Liver (tissue), 9 donors: ENCODE data around the gene RIT2. TPM values are rescaled to one million over a fixed set of nuclear protein-coding genes. Genes with fewer than 3 reads are reported as not detected.

Experiments
- DNase-seq: peaks from one replicate; pipeline ENCODE4 v3.0.0-alpha.2; 2017; ENCODE audit warnings: low spot score
- H3K27ac ChIP-seq, 2 donors: one replicate each; pipeline ENCODE4 v1.7.0; 2013; ENCODE audit warnings: inconsistent platforms in 2 of 2, low read length in 2 of 2, control low read depth in 1 of 2, low read depth in 1 of 2, mild to moderate bottlenecking in 1 of 2
- H3K27me3 ChIP-seq, 4 donors: one replicate each; pipeline versions ENCODE4 v1.6.1 to v1.7.0; 2013; ENCODE audit warnings: low read length in 3 of 4, inconsistent platforms in 1 of 4, mild to moderate bottlenecking in 1 of 4, moderate library complexity in 1 of 4; ENCODE audit not compliant: control insufficient read depth in 4 of 4, insufficient read depth in 4 of 4
- H3K36me3 ChIP-seq, 4 donors: one replicate each; pipeline versions ENCODE4 v1.6.1 to v1.7.0; 2013; ENCODE audit warnings: low read length in 3 of 4, mild to moderate bottlenecking in 3 of 4, low read depth in 1 of 4, moderate library complexity in 1 of 4; ENCODE audit not compliant: control insufficient read depth in 4 of 4, insufficient read depth in 3 of 4
- H3K4me1 ChIP-seq, 4 donors: one replicate each; pipeline versions ENCODE4 v1.6.1 to v1.7.0; 2013; ENCODE audit warnings: low read length in 3 of 4, mild to moderate bottlenecking in 3 of 4, moderate library complexity in 1 of 4; ENCODE audit not compliant: control insufficient read depth in 4 of 4, insufficient read depth in 4 of 4
- H3K4me3 ChIP-seq, 3 donors: one replicate each; pipeline versions ENCODE4 v1.6.1 to v1.7.0; 2013; ENCODE audit warnings: low read length in 3 of 3, control low read depth in 1 of 3, low read depth in 1 of 3, mild to moderate bottlenecking in 1 of 3
- H3K9ac ChIP-seq, 2 donors: one replicate each; pipeline ENCODE4 v1.7.0; 2013; ENCODE audit warnings: low read length in 2 of 2, mild to moderate bottlenecking in 2 of 2, moderate library complexity in 2 of 2, control low read depth in 1 of 2, low read depth in 1 of 2
- H3K9me3 ChIP-seq, 4 donors: one replicate each; pipeline versions ENCODE4 v1.6.1 to v1.7.0; 2013; ENCODE audit warnings: low read length in 3 of 4; ENCODE audit not compliant: control insufficient read depth in 4 of 4
- ATF3 ChIP-seq: IDR thresholded peaks from 2 replicates; pipeline ENCODE4 v1.6.1; 2016; ENCODE audit warnings: antibody characterized with exemption
- CTCF ChIP-seq: fragments of 150-350 bp; IDR thresholded peaks from 2 replicates; pipeline ENCODE4 v1.5.1; 2017; ENCODE audit warnings: improper control_type of control experiment, low read depth, low read length; ENCODE audit not compliant: missing input control
- EGR1 ChIP-seq, 2 donors: IDR thresholded peaks; 2 replicates each; pipeline ENCODE4 v1.6.1; 2016 to 2018; ENCODE audit warnings: antibody characterized with exemption in 2 of 2, low read depth in 2 of 2
- FOXA1 ChIP-seq: IDR thresholded peaks from 2 replicates; pipeline ENCODE4 v1.6.1; 2016; ENCODE audit warnings: antibody characterized with exemption
- FOXA2 ChIP-seq: IDR thresholded peaks from 2 replicates; pipeline ENCODE4 v1.6.1; 2016; ENCODE audit warnings: antibody characterized with exemption
- GABPA ChIP-seq, 2 donors: IDR thresholded peaks in 1 of 2; conservative IDR thresholded peaks in 1 of 2; 2 replicates each; pipeline ENCODE4 v1.6.1; 2016; ENCODE audit warnings: antibody characterized with exemption in 2 of 2, mild to moderate bottlenecking in 1 of 2, moderate library complexity in 1 of 2
- HNF4A ChIP-seq, 2 donors: conservative IDR thresholded peaks; 2 replicates each; pipeline ENCODE4 v1.6.1; 2016; ENCODE audit warnings: antibody characterized with exemption in 2 of 2, mild to moderate bottlenecking in 2 of 2
- HNF4G ChIP-seq: IDR thresholded peaks from 2 replicates; pipeline ENCODE4 v1.6.1; 2016; ENCODE audit warnings: antibody characterized with exemption
- JUND ChIP-seq, 2 donors: IDR thresholded peaks; 2 replicates each; pipeline ENCODE4 v1.6.1; 2016; ENCODE audit warnings: antibody characterized with exemption in 2 of 2
- MAX ChIP-seq: IDR thresholded peaks from 2 replicates; pipeline ENCODE4 v1.6.1; 2016; ENCODE audit warnings: antibody characterized with exemption
- NR2F2 ChIP-seq: IDR thresholded peaks from 2 replicates; pipeline ENCODE4 v1.6.1; 2016; ENCODE audit warnings: antibody characterized with exemption
- RAD21 ChIP-seq, 2 donors: IDR thresholded peaks; 2 replicates each; pipeline ENCODE4 v1.6.1; 2016; ENCODE audit warnings: antibody characterized with exemption in 2 of 2, mild to moderate bottlenecking in 2 of 2
- REST ChIP-seq: IDR thresholded peaks from 2 replicates; pipeline ENCODE4 v1.6.1; 2016; ENCODE audit warnings: antibody characterized with exemption, mild to moderate bottlenecking
- RXRA ChIP-seq, 2 donors: IDR thresholded peaks; 2 replicates each; pipeline ENCODE4 v1.6.1; 2017 to 2018; ENCODE audit warnings: antibody characterized with exemption in 2 of 2, mild to moderate bottlenecking in 1 of 2
- SP1 ChIP-seq: IDR thresholded peaks from 2 replicates; pipeline ENCODE4 v1.6.1; 2018; ENCODE audit warnings: antibody characterized with exemption, mild to moderate bottlenecking
- TAF1 ChIP-seq: conservative IDR thresholded peaks from 2 replicates; pipeline ENCODE4 v1.6.1; 2016; ENCODE audit warnings: antibody characterized with exemption, mild to moderate bottlenecking
- YY1 ChIP-seq: IDR thresholded peaks from 2 replicates; pipeline ENCODE4 v1.6.1; 2016; ENCODE audit warnings: antibody characterized with exemption, mild to moderate bottlenecking
- ZBTB33 ChIP-seq: IDR thresholded peaks from 2 replicates; pipeline ENCODE4 v1.6.1; 2016; ENCODE audit warnings: antibody characterized with exemption
- WGBS: extraction: QIAGEN DNeasy Blood & Tissue Kit; methylation state at CpG from one replicate; pipeline ENCODE4 v1.1.7; 2013; 5-methylcytosine and 5-hydroxymethylcytosine counted together
- polyA plus RNA-seq, 2 donors: library from polyadenylated mRNA; stranded (reverse) in 1 of 2; unstranded in 1 of 2; fragments of 200-250 nt in 1 of 2; fragments of >200 nt in 1 of 2; fragmentation: Nextera tagmentation in 1 of 2; extraction: Ambion mirVana in 1 of 2; gene quantifications; one replicate each; pipeline versions ENCODE4 v1.2.1 to v1.2.3, GENCODE V29; 2013 to 2015
- total RNA-seq, 2 donors: library from RNA; depleted of rRNA; stranded (reverse); fragments of >200 nt; gene quantifications; one replicate each; pipeline ENCODE4 v1.2.3, GENCODE V29; 2014
- donor health status: healthy.
- donor health status: healthy.
- donor health status: healthy.
- donor health status: healthy.
- donor health status: healthy.

The RIT2 gene
- total and polyA plus RNA-seq, 4 donors, result not detected

GRCh38 chr18:43141208-43141607, 25.7 kb upstream of the RIT2 start (continued):
- no peak for TF ChIP-seq CTCF
- TF ChIP-seq HNF4A (conservative IDR thresholded peaks at IDR 0.05), result no peak
- no peak for TF ChIP-seq FOXA1
- no peak for TF ChIP-seq GABPA (IDR thresholded peaks at IDR 0.05 in 1 of 2, conservative IDR thresholded peaks at IDR 0.05 in 1 of 2)
- TF ChIP-seq FOXA2, result no peak

GRCh38 chr18:43139288-43139946, 23.9 kb upstream of the RIT2 start:
- no peaks in the 10 kb centered on the region for H3K9me3 ChIP-seq
- no peak for DNase-seq
- H3K27me3 ChIP-seq, result no peaks in the 10 kb centered on the region
- TF ChIP-seq FOXA2 (no peak), TAF1 (no peak), HNF4A (conservative IDR thresholded peaks at IDR 0.05) (no peak), ATF3 (no peak), EGR1 (IDR thresholded peaks at IDR 0.05; ENCODE audit: low read depth in 2 of 2) (no peak), HNF4G (no peak), CTCF (no peak), NR2F2 (no peak), JUND (IDR thresholded peaks at IDR 0.05) (no peak), SP1 (no peak), REST (no peak), YY1 (no peak), ZBTB33 (no peak), RXRA (IDR thresholded peaks at IDR 0.05) (no peak), RAD21 (IDR thresholded peaks at IDR 0.05) (no peak), GABPA (IDR thresholded peaks at IDR 0.05 in 1 of 2, conservative IDR thresholded peaks at IDR 0.05 in 1 of 2) (no peak), MAX (no peak), FOXA1 (no peak)
- no peaks in the 10 kb centered on the region for H3K4me1 ChIP-seq
- H3K27ac ChIP-seq, result no peak overlapping the region
- 89% methylated on average over 21 of the region's 21 CpGs for WGBS
- no peak overlapping the region for H3K4me3 ChIP-seq
- no peaks in the 10 kb centered on the region for H3K36me3 ChIP-seq
- no peak overlapping the region for H3K9ac ChIP-seq
